LNCAP (cell line): ENCODE data around the gene RFTN1.

Experiments
- CTCF ChIP-seq: fragments of 450-650 bp; IDR thresholded peaks from 2 replicates; pipeline ENCODE4 v1.5.1; 2017; ENCODE audit warnings: mild to moderate bottlenecking

The RFTN1 gene

GRCh38 chr3:16472593-16472992 is 40.9 kb downstream of the RFTN1 start:
- TF ChIP-seq CTCF, result no peak

- TF ChIP-seq CTCF, result no peak
These were observed 41.6 kb downstream of the RFTN1 start for GRCh38 chr3:16471897-16472296.

- TF ChIP-seq CTCF, result no peak
These were observed 42.9 kb downstream of the RFTN1 start for GRCh38 chr3:16470590-16470989.

GRCh38 chr3:16468336-16469098 is 45.0 kb downstream of the RFTN1 start:
- TF ChIP-seq CTCF, result no peak

GRCh38 chr3:16468002-16468335 is 45.5 kb downstream of the RFTN1 start:
- no peak for TF ChIP-seq CTCF

- no peak for TF ChIP-seq CTCF
These were observed 46.1 kb downstream of the RFTN1 start for GRCh38 chr3:16467393-16467792.

GRCh38 chr3:16466822-16467221 is 46.7 kb downstream of the RFTN1 start:
- no peak for TF ChIP-seq CTCF
